ENCODE results near the gene CCDC188.

DNA sequence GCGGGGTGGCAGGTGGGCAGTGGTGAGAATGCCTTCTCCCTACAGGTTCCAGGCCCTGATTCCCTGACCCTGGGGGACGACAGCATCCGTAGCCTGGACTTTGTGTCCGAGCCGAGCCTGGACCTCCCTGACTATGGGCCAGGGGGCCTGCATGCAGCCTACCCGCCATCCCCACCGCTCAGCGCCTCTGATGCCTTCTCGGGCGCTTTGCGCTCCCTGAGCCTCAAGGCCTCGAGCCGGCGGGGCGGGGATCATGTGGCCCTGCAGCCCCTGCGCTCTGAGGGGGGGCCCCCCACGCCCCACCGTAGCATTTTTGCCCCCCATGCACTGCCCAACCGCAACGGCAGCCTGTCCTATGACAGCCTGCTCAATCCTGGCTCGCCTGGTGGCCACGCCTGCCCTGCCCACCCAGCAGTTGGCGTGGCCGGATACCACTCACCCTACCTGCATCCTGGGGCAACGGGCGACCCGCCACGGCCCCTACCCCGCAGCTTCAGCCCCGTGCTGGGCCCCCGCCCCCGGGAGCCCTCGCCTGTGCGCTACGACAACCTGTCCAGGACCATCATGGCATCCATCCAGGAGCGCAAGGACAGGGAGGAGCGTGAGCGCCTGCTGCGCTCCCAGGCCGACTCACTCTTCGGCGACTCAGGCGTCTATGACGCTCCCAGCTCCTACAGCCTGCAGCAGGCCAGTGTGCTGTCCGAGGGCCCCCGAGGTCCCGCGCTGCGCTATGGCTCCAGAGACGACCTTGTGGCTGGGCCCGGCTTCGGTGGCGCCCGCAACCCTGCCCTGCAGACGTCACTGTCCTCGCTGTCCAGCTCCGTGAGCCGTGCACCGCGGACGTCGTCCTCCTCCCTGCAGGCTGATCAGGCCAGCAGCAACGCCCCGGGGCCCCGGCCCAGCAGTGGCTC lies 7.9 kb downstream of the CCDC188 start:
- TF ChIP-seq TAF1 (IDR thresholded peaks at IDR 0.05; ENCODE audit: low read depth) (no peak), CTCF (IDR thresholded peaks at IDR 0.05; ENCODE audit: poor library complexity, severe bottlenecking) (no peak), EZH2 (IDR thresholded peaks at IDR 0.05; ENCODE audit: borderline replicate concordance, insufficient read depth, low read length, poor library complexity, severe bottlenecking) (no peak), POLR2AphosphoS5 (IDR thresholded peaks at IDR 0.05) (no peak), EP300 (conservative IDR thresholded peaks at IDR 0.05; ENCODE audit: poor library complexity, severe bottlenecking) (no peak)
- TF ChIP-seq, protein P1, sequence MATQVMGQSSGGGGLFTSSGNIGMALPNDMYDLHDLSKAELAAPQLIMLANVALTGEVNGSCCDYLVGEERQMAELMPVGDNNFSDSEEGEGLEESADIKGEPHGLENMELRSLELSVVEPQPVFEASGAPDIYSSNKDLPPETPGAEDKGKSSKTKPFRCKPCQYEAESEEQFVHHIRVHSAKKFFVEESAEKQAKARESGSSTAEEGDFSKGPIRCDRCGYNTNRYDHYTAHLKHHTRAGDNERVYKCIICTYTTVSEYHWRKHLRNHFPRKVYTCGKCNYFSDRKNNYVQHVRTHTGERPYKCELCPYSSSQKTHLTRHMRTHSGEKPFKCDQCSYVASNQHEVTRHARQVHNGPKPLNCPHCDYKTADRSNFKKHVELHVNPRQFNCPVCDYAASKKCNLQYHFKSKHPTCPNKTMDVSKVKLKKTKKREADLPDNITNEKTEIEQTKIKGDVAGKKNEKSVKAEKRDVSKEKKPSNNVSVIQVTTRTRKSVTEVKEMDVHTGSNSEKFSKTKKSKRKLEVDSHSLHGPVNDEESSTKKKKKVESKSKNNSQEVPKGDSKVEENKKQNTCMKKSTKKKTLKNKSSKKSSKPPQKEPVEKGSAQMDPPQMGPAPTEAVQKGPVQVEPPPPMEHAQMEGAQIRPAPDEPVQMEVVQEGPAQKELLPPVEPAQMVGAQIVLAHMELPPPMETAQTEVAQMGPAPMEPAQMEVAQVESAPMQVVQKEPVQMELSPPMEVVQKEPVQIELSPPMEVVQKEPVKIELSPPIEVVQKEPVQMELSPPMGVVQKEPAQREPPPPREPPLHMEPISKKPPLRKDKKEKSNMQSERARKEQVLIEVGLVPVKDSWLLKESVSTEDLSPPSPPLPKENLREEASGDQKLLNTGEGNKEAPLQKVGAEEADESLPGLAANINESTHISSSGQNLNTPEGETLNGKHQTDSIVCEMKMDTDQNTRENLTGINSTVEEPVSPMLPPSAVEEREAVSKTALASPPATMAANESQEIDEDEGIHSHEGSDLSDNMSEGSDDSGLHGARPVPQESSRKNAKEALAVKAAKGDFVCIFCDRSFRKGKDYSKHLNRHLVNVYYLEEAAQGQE (IDR thresholded peaks at IDR 0.05; ENCODE audit: borderline replicate concordance): no peak

Measured in neural cell (in vitro differentiated cells).